Keratinocyte (primary cell): ENCODE data around the gene TSC22D3. TPM values are rescaled to one million over a fixed set of nuclear protein-coding genes. Genes with fewer than 3 reads are reported as not detected.

Experiments used
- DNase-seq: peaks from one replicate; pipeline ENCODE4 v3.0.0-alpha.2; 2011; ENCODE audit warnings: low read depth, missing footprints, low spot score
- FAIRE-seq: peaks from 2 replicates; lab custom pipeline; 2011; peaks lifted over from hg19 to GRCh38; lab: Jason Lieb, UNC
- H2AFZ ChIP-seq: 2 replicates; pipeline ENCODE4 v1.6.0; 2012; ENCODE audit warnings: low read length, control low read depth, inconsistent platforms; ENCODE audit not compliant: control insufficient read depth
- H3K27ac ChIP-seq: 2 replicates; pipeline ENCODE4 v1.5.1; 2011; ENCODE audit warnings: low read length; ENCODE audit not compliant: control insufficient read depth, insufficient read depth
- H3K27me3 ChIP-seq: 3 replicates; pipeline ENCODE4 v1.6.0; 2011; ENCODE audit warnings: low read length; ENCODE audit not compliant: control insufficient read depth, insufficient read depth; ENCODE audit errors: extremely low read depth
- H3K36me3 ChIP-seq, 2 experiments: 2 replicates in 1 of 2; 3 replicates in 1 of 2; pipeline ENCODE4 v1.5.1; 2011; ENCODE audit warnings: low read length in 2 of 2, mild to moderate bottlenecking in 1 of 2; ENCODE audit not compliant: control insufficient read depth in 2 of 2, insufficient read depth in 2 of 2; ENCODE audit errors: extremely low read depth in 1 of 2
- H3K4me1 ChIP-seq: 3 replicates; pipeline ENCODE4 v1.5.1; 2011; ENCODE audit warnings: low read length; ENCODE audit not compliant: control insufficient read depth, insufficient read depth; ENCODE audit errors: extremely low read depth
- H3K4me2 ChIP-seq: 3 replicates; pipeline ENCODE4 v1.6.0; 2011; ENCODE audit warnings: low read depth, low read length; ENCODE audit not compliant: control insufficient read depth, insufficient read depth; ENCODE audit errors: extremely low read depth
- H3K4me3 ChIP-seq, 3 experiments: fragments of 200-600 bp in 1 of 3; sonication (generic) in 1 of 3; 2 replicates in 2 of 3; 3 replicates in 1 of 3; pipeline ENCODE4 v1.5.1; 2011 to 2016; ENCODE audit warnings: low read length in 3 of 3, mild to moderate bottlenecking in 3 of 3, control low read depth in 2 of 3, inconsistent platforms in 1 of 3, low read depth in 1 of 3, mixed read lengths in 1 of 3, mixed run types in 1 of 3, moderate library complexity in 1 of 3; ENCODE audit not compliant: control insufficient read depth in 2 of 3, insufficient read depth in 2 of 3; ENCODE audit errors: extremely low read depth in 1 of 3
- H3K79me2 ChIP-seq: 2 replicates; pipeline ENCODE4 v1.6.0; 2012; ENCODE audit warnings: low read length; ENCODE audit not compliant: control insufficient read depth, insufficient read depth
- H3K9ac ChIP-seq: 3 replicates; pipeline ENCODE4 v1.6.0; 2011; ENCODE audit warnings: low read length; ENCODE audit not compliant: control insufficient read depth, insufficient read depth; ENCODE audit errors: extremely low read depth
- H3K9me1 ChIP-seq: 3 replicates; pipeline ENCODE4 v1.6.0; 2011; ENCODE audit warnings: low read length; ENCODE audit not compliant: control insufficient read depth, insufficient read depth; ENCODE audit errors: extremely low read depth
- H3K9me3 ChIP-seq: 2 replicates; pipeline ENCODE4 v1.5.1; 2012; ENCODE audit warnings: low read depth, low read length; ENCODE audit not compliant: control insufficient read depth
- H4K20me1 ChIP-seq: 3 replicates; pipeline ENCODE4 v1.6.0; 2011; ENCODE audit warnings: low read length; ENCODE audit not compliant: control insufficient read depth, insufficient read depth; ENCODE audit errors: extremely low read depth
- EZH2 ChIP-seq: IDR thresholded peaks from one replicate; pipeline ENCODE4 v1.6.1; 2012; ENCODE audit warnings: inconsistent platforms, mild to moderate bottlenecking, low read length, moderate library complexity
- dilution Hi-C: fragments of 300-500 bp; cut with MboI; formaldehyde crosslinking; loops from one replicate; pipeline ENCODE4 v1.7.0; 2020; ENCODE audit warnings: low sequenced_read_pairs; ENCODE audit not compliant: extremely low pct_ligation_motif_present
- polyA plus RNA-seq, 5 experiments: library from polyadenylated mRNA; depleted of rRNA in 3 of 5; stranded (reverse) in 3 of 5; stranded (forward) in 1 of 5; unstranded in 1 of 5; fragments of >200 nt; gene quantifications; 1 replicate in 1 of 5; 2 replicates in 3 of 5; 3 replicates in 1 of 5; pipeline versions ENCODE4 v1.2.1 to v1.2.3, GENCODE V29; 2011 to 2012; ENCODE audit warnings: missing spikeins in 2 of 5, low read depth in 1 of 5, low replicate concordance in 1 of 5
- TF ChIP-seq, protein P1 (sequence below), 3 experiments: IDR thresholded peaks in 1 of 3; conservative IDR thresholded peaks in 1 of 3; optimal IDR thresholded peaks in 1 of 3; 2 replicates in 2 of 3; 3 replicates in 1 of 3; pipeline versions ENCODE3 to v1.5.1; 2011; ENCODE audit warnings: low read length in 3 of 3, mild to moderate bottlenecking in 3 of 3, moderate library complexity in 2 of 3, control low read depth in 1 of 3, inconsistent platforms in 1 of 3; ENCODE audit not compliant: insufficient read depth in 2 of 3; ENCODE audit errors: extremely low read depth in 1 of 3

TSC22D3 gene
- polyA plus RNA-seq, 1 donor (not counting 4 experiments of a cell fraction or from before 2014, with no cell fraction given): 48.5 TPM

DNA sequence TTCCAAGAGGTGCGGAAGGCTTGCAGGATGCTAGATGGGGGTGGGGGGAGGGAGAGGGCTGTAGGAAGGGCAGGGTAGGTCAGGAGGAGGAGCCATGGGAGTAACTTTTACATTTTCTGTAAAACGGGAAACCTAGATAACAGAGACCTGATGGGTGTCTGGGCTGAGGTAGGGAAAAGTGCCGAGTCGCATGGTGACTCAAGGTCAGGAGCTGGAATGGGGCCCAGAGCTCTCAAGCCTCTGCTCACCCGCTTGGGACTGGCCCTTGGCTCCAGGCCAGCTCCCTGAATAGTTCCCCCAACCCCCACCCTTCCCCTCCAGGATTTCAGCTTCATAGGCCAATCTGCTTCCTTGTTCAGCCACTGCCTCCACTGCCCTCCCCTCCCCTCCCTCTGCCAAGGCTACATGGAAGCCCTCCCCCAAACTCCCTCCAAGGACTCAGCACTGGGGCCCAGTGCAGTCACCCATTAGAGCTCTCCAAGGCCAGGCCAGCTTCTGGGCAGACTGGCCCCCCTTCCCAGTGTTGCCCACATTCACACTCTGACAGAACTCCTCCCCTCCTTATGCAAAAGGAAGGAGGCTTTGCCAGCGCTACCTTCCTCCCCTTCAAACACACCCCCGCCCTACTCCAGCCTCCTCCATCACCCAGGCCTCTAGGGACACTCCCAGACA, 43.6 kb downstream of the TSC22D3 start:
- no peak overlapping the region for H3K27ac ChIP-seq
- no peaks in the 10 kb centered on the region for H3K79me2 ChIP-seq
- no peaks in the 10 kb centered on the region for H3K9me3 ChIP-seq
- H4K20me1 ChIP-seq: no peaks in the 10 kb centered on the region
- dilution Hi-C loops: no loop called here
- no peak overlapping the region for H3K9ac ChIP-seq
- TF ChIP-seq EZH2: no peak
- H3K4me2 ChIP-seq: no peak overlapping the region
- DNase-seq (no peak), FAIRE-seq (no peak)
- H3K4me1 ChIP-seq: peaks cover 13% of the 10 kb centered on the region
- H3K9me1 ChIP-seq: no peaks in the 10 kb centered on the region
- H3K36me3 ChIP-seq: no peaks in the 10 kb centered on the region
- no peak overlapping the region for H2AFZ ChIP-seq
- no peak overlapping the region for H3K4me3 ChIP-seq
- no peaks in the 10 kb centered on the region for H3K27me3 ChIP-seq

DNA sequence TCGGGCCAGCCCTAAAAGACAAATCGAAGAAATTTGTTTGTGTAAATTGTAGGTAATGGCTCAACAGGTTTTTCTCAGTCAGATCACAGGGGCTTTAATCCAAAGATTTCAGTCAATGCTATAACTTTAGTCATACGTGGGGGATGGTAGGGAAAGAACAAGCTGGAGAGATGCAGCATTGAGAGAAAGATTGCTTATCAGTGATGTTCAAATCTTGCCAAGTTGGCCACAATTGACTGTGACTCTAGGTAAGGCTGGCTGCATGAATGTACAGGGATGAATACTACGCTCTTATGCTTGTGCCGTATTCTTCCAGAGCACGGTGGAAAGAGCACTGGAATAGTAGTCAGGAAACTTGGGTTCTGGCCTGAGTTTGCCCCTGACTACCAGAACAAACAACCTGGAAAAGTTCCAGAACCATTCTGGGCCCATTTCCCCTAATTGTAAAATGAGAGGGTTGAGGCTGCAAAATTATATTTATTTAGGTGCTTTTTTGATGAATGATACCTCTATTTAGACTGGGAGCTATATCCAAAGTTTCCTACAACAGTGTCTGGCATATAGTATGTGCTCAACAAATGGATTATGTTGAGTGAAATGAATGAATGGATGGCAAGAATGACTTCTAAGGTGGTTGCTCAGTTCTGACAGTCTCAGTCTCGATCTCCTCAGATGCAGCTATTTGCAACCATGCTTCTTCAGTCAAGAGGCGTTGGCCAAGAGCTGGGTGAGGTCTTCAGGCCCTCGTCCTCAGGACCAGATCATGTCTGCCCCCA, 44.4 kb downstream of the TSC22D3 start:
- no peaks in the 10 kb centered on the region for H3K79me2 ChIP-seq
- dilution Hi-C loops: no loop called here
- H3K27ac ChIP-seq: no peak overlapping the region
- TF ChIP-seq EZH2: no peak
- TF ChIP-seq, protein P1, sequence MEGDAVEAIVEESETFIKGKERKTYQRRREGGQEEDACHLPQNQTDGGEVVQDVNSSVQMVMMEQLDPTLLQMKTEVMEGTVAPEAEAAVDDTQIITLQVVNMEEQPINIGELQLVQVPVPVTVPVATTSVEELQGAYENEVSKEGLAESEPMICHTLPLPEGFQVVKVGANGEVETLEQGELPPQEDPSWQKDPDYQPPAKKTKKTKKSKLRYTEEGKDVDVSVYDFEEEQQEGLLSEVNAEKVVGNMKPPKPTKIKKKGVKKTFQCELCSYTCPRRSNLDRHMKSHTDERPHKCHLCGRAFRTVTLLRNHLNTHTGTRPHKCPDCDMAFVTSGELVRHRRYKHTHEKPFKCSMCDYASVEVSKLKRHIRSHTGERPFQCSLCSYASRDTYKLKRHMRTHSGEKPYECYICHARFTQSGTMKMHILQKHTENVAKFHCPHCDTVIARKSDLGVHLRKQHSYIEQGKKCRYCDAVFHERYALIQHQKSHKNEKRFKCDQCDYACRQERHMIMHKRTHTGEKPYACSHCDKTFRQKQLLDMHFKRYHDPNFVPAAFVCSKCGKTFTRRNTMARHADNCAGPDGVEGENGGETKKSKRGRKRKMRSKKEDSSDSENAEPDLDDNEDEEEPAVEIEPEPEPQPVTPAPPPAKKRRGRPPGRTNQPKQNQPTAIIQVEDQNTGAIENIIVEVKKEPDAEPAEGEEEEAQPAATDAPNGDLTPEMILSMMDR (optimal IDR thresholded peaks at IDR 0.05 in 1 of 3, IDR thresholded peaks at IDR 0.05 in 1 of 3, conservative IDR thresholded peaks at IDR 0.05 in 1 of 3; ENCODE audit: extremely low read depth in 1 of 3, insufficient read depth in 2 of 3, low read length in 3 of 3): no peak
- H3K9me1 ChIP-seq: no peaks in the 10 kb centered on the region
- H3K36me3 ChIP-seq: no peaks in the 10 kb centered on the region
- DNase-seq (no peak), FAIRE-seq (peak; percentile 74)
- H3K9me3 ChIP-seq: no peaks in the 10 kb centered on the region
- H3K4me2 ChIP-seq: no peak overlapping the region
- no peak overlapping the region for H3K9ac ChIP-seq
- no peaks in the 10 kb centered on the region for H4K20me1 ChIP-seq
- no peak overlapping the region for H3K4me3 ChIP-seq
- no peak overlapping the region for H2AFZ ChIP-seq
- no peaks in the 10 kb centered on the region for H3K27me3 ChIP-seq
- H3K4me1 ChIP-seq: peaks cover 16% of the 10 kb centered on the region
